Peyer's patch (tissue), 4 donors: Measurements from ENCODE around the gene ZFR2.

Source experiments
- CTCF ChIP-seq, 6 experiments: fragments of 450-650 bp in 4 of 6; fragments of 200-600 bp in 2 of 6; sonication (generic) in 1 of 6; IDR thresholded peaks; one replicate each; pipeline ENCODE4 v1.5.1; 2017 to 2019; ENCODE audit warnings: antibody characterized with exemption in 6 of 6, mild to moderate bottlenecking in 3 of 6, moderate library complexity in 1 of 6
- POLR2A ChIP-seq, 2 donors: fragments of 450-650 bp; IDR thresholded peaks; one replicate each; pipeline ENCODE4 v1.5.1; 2017; ENCODE audit warnings: antibody characterized with exemption in 2 of 2, mild to moderate bottlenecking in 2 of 2, moderate library complexity in 2 of 2

GRCh38 chr19:3881272-3882040 is 12.6 kb upstream of the ZFR2 start:
- TF ChIP-seq CTCF (IDR thresholded peaks at IDR 0.05) = no peak
- no peak for TF ChIP-seq POLR2A (IDR thresholded peaks at IDR 0.05)
